K562 (cell line): ENCODE results near the gene LAGE3. TPM values are rescaled to one million over a fixed set of nuclear protein-coding genes. Genes with fewer than 3 reads are reported as not detected.

Experiments
- ATAC-seq: fragments of 200-7000 bp; cut with Tn5 transposase; 3 replicates; pipeline ENCODE4 v1.9.1; 2020; ENCODE audit warnings: moderate library complexity
- BruUV-seq: library from RNA; stranded (reverse); fragments of 400-500 nt; replicated peaks from 2 replicates; lab custom pipeline; 2021; lab: Mats Ljungman, UMichigan
- CTCF ChIA-PET: fragments of 300-600 bp; formaldehyde crosslinking; extraction: SDS; loops from one replicate; lab custom pipeline; 2021; ENCODE audit warnings: low intra/inter-chr PET ratio; lab: Yijun Ruan, JAX
- POLR2A ChIA-PET: fragments of 300-600, 350-650 bp; sonication (Branson Sonifier 250); formaldehyde crosslinking; extraction: SDS; loops from one replicate; lab custom pipeline; 2021; ENCODE audit warnings: antibody characterized with exemption, inconsistent platforms; lab: Yijun Ruan, JAX
- DNase-seq, 4 experiments: peaks; one replicate each; pipeline versions ENCODE4 v3.0.0 to v3.0.0-alpha.2; 2011 to 2018; ENCODE audit warnings: low spot score in 3 of 4, mixed read lengths in 3 of 4; ENCODE audit errors: extremely low read depth in 1 of 4
- FAIRE-seq: peaks from 2 replicates; lab custom pipeline; 2011; peaks lifted over from hg19 to GRCh38; lab: Jason Lieb, UNC
- H2AFZ ChIP-seq: 2 replicates; pipeline ENCODE4 v1.6.0; 2011; ENCODE audit warnings: low read depth, low read length, control low read depth, inconsistent platforms
- H3K27ac ChIP-seq: fragments of 200-600 bp; 3 replicates; pipeline ENCODE4 v1.8.0; 2011; ENCODE audit warnings: low read depth, mild to moderate bottlenecking, control low read depth, inconsistent platforms, low read length, moderate library complexity, mixed read lengths; ENCODE audit errors: extremely low read depth
- H3K27me3 ChIP-seq, 2 experiments: fragments of 300-600 bp in 1 of 2; 2 replicates in 1 of 2; 3 replicates in 1 of 2; pipeline versions ENCODE4 v1.6.0 to v1.8.0; 2011; ENCODE audit warnings: inconsistent platforms in 2 of 2, low read length in 2 of 2, mild to moderate bottlenecking in 1 of 2, mixed read lengths in 1 of 2, moderate library complexity in 1 of 2; ENCODE audit not compliant: control insufficient read depth in 2 of 2, insufficient read depth in 2 of 2
- H3K36me3 ChIP-seq: fragments of 300-600 bp; 3 replicates; pipeline ENCODE4 v1.8.0; 2011; ENCODE audit warnings: mild to moderate bottlenecking, low read length, inconsistent platforms; ENCODE audit not compliant: control insufficient read depth, insufficient read depth
- H3K4me1 ChIP-seq, 2 experiments: fragments of 200-600 bp in 1 of 2; replicated peaks in 1 of 2; 2 replicates in 1 of 2; 3 replicates in 1 of 2; pipeline versions ENCODE4 v1.5.1 to v1.8.0; 2011; ENCODE audit warnings: inconsistent platforms in 2 of 2, low read length in 2 of 2, mild to moderate bottlenecking in 1 of 2, mixed read lengths in 1 of 2, moderate library complexity in 1 of 2; ENCODE audit not compliant: control insufficient read depth in 2 of 2, insufficient read depth in 2 of 2
- H3K4me2 ChIP-seq: 2 replicates; pipeline ENCODE4 v1.6.1; 2011; ENCODE audit warnings: low read length, control low read depth, inconsistent platforms, mixed read lengths; ENCODE audit not compliant: insufficient read depth
- H3K4me3 ChIP-seq: fragments of 200-600 bp; sonication (generic), shearing (Covaris generic); 2 replicates; pipeline ENCODE4 v1.5.1; 2016; ENCODE audit warnings: control low read depth, inconsistent platforms
- H3K79me2 ChIP-seq: fragments of 200-600 bp; 3 replicates; pipeline ENCODE4 v1.8.0; 2011; ENCODE audit warnings: low read length, inconsistent platforms; ENCODE audit not compliant: control insufficient read depth, insufficient read depth
- H3K9ac ChIP-seq, 2 experiments: 2 replicates each; pipeline versions ENCODE4 v1.6.0 to v1.6.1; 2011; ENCODE audit warnings: low read depth in 2 of 2, low read length in 2 of 2, control low read depth in 1 of 2, inconsistent platforms in 1 of 2, mild to moderate bottlenecking in 1 of 2, mixed read lengths in 1 of 2; ENCODE audit not compliant: insufficient read depth in 1 of 2
- H3K9me1 ChIP-seq: one replicate; pipeline ENCODE4 v1.6.0; 2011; ENCODE audit warnings: inconsistent platforms, mild to moderate bottlenecking, low read length, moderate library complexity; ENCODE audit not compliant: control insufficient read depth, insufficient read depth
- H3K9me3 ChIP-seq: replicated peaks from 2 replicates; pipeline ENCODE4 v1.5.1; 2011; ENCODE audit warnings: low read depth, low read length, inconsistent platforms; ENCODE audit not compliant: control insufficient read depth, insufficient read depth
- H4K20me1 ChIP-seq: replicated peaks from 2 replicates; pipeline ENCODE4 v1.6.1; 2011; ENCODE audit warnings: low read length, inconsistent platforms, mixed read lengths; ENCODE audit not compliant: control insufficient read depth, insufficient read depth
- ATF1 ChIP-seq, 2 experiments: fragments of 450-650 bp in 1 of 2; IDR thresholded peaks; 2 replicates each; pipeline ENCODE4 v1.6.1; 2016; ENCODE audit warnings: missing compliant biosample characterization in 1 of 2, missing genetic modification characterization in 1 of 2
- CHD7 ChIP-seq: fragments of 200-600 bp; sonication (generic); IDR thresholded peaks from one replicate; pipeline ENCODE4 v1.6.1; 2012; ENCODE audit warnings: mild to moderate bottlenecking, low read depth, low read length, inconsistent platforms
- DNMT1 ChIP-seq: fragments of 450-650 bp; IDR thresholded peaks from 2 replicates; pipeline ENCODE4 v1.6.1; 2016; ENCODE audit warnings: antibody characterized with exemption, mild to moderate bottlenecking
- E2F3 ChIP-seq: fragments of 250-450 bp; sonication (Bioruptor Pico); IDR thresholded peaks from 2 replicates; pipeline ENCODE4 v1.4.0; 2020; ENCODE audit warnings: mild to moderate bottlenecking
- ELK3 ChIP-seq: fragments of 450-650 bp; formaldehyde crosslinking; IDR thresholded peaks from 2 replicates; pipeline ENCODE4 v1.4.0; 2020; ENCODE audit warnings: mild to moderate bottlenecking
- MTF1 ChIP-seq: fragments of 250-450 bp; sonication (Bioruptor Pico); IDR thresholded peaks from 2 replicates; pipeline ENCODE4 v1.9.0; 2021; ENCODE audit warnings: moderate library complexity, mild to moderate bottlenecking, inconsistent platforms, borderline replicate concordance
- NCOA6 ChIP-seq: fragments of 450-650 bp; IDR thresholded peaks from 2 replicates; pipeline ENCODE4 v1.6.1; 2017; ENCODE audit warnings: mild to moderate bottlenecking
- NR1H2 ChIP-seq: sonication (generic); formaldehyde crosslinking; IDR thresholded peaks from 2 replicates; pipeline ENCODE4 v1.4.0; 2020; ENCODE audit warnings: mild to moderate bottlenecking, missing genetic modification reagents
- ZNF224 ChIP-seq: sonication (generic); formaldehyde crosslinking; IDR thresholded peaks from 2 replicates; pipeline ENCODE4 v1.8.0; 2022; ENCODE audit warnings: mild to moderate bottlenecking, missing genetic modification reagents
- WGBS: fragments of 100-300 bp; shearing (Covaris generic); methylation state at CpG from one replicate; pipeline ENCODE4 v1.1.6; 2016; ENCODE audit warnings: low coverage, mixed read lengths; ENCODE audit not compliant: insufficient coverage; ENCODE audit errors: missing lambda C conversion rate; 5-methylcytosine and 5-hydroxymethylcytosine counted together
- in situ Hi-C: fragments of 300-500 bp; cut with MboI; formaldehyde crosslinking; loops from 4 replicates; pipeline ENCODE4 v1.15.0; 2018; ENCODE audit warnings: inconsistent platforms, mixed read lengths
- intact Hi-C: fragments of 100-400 bp; cut with micrococcal nuclease; formaldehyde crosslinking; loops from 2 replicates; pipeline ENCODE4 v1.14.2; 2022
- polyA plus RNA-seq, 8 experiments: library from polyadenylated mRNA; depleted of rRNA in 4 of 8; stranded (reverse) in 5 of 8; unstranded in 3 of 8; fragments of >200 nt; fragmentation: Nextera tagmentation in 2 of 8; fragmentation: Illumina TruSeq in 1 of 8; extraction: Ambion mirVana in 2 of 8; extraction: Trizol in 1 of 8; gene quantifications; 2 replicates each; pipeline versions ENCODE4 v1.2.1 to v1.2.3, GENCODE V29; 2011 to 2014; ENCODE audit warnings: inconsistent platforms in 1 of 8, missing spikeins in 1 of 8
- total RNA-seq, 7 experiments: library from RNA; depleted of rRNA in 6 of 7; stranded (reverse); fragments of >200 nt in 6 of 7; fragmentation: Illumina TruSeq in 2 of 7; extraction: Trizol in 2 of 7; gene quantifications; 2 replicates each; pipeline versions ENCODE4 v1.2.1 to v1.2.3, GENCODE V29; 2011 to 2021; ENCODE audit warnings: low replicate concordance in 1 of 7

Gene LAGE3
- total and polyA plus RNA-seq, 9 of the 15 experiments (the other 6 are each of a cell fraction or from before 2014, with no cell fraction given), result 28.2 to 125 (median 35.8) TPM

GRCh38 chrX:154525606-154526490 is 46.8 kb upstream of the LAGE3 start:
- POLR2A ChIA-PET, result interaction anchor here (1.0 kb wide), 1 partner anchor 155 kb away, joined by 3 read pairs; no protein-coding TSS in a partner anchor
- no peak overlapping the region for H3K4me2 ChIP-seq
- TF ChIP-seq DNMT1, result no peak
- TF ChIP-seq NCOA6, result no peak
- TF ChIP-seq ATF1 (CRISPR knock-in tag; IDR thresholded peaks at IDR 0.05), result no peak
- TF ChIP-seq ATF1 (tag; IDR thresholded peaks at IDR 0.05), result no peak
- TF ChIP-seq E2F3 (CRISPR knock-in tag), result no peak
- TF ChIP-seq CHD7, result no peak
- TF ChIP-seq ELK3, result no peak
- TF ChIP-seq ZNF224 (CRISPR knock-in tag), result no peak
- TF ChIP-seq NR1H2 (CRISPR knock-in tag), result no peak
- no peak for TF ChIP-seq MTF1 (CRISPR knock-in tag)

More at GRCh38 chrX:154525606-154526490, 46.8 kb upstream of the LAGE3 start:
- H3K9ac ChIP-seq, result no peak overlapping the region
- ATAC-seq, result no peak
- H4K20me1 ChIP-seq, result no peaks in the 10 kb centered on the region
- H3K79me2 ChIP-seq, result no peaks in the 10 kb centered on the region
- peaks cover 8 to 16% of the 10 kb centered on the region in 2 experiments; a peak in 3 of 5 replicates for H3K4me1 ChIP-seq
- no peaks in the 10 kb centered on the region for H3K27me3 ChIP-seq
- CTCF ChIA-PET, result no interaction called here
- no peak overlapping the region for H3K4me3 ChIP-seq
- H2AFZ ChIP-seq, result no peak overlapping the region
- no peaks in the 10 kb centered on the region for H3K9me3 ChIP-seq
- intact Hi-C loops (loop anchor here (5.0 kb wide), 2 partner anchors 34 to 99 kb away; partner anchors contain the start of genes ATP6AP1 and SLC10A3), in situ Hi-C loops (loop anchor here (25.0 kb wide), 1 partner anchor 364 kb away; no protein-coding TSS in a partner anchor)
- H3K27ac ChIP-seq, result no peak overlapping the region
- no peak for FAIRE-seq
- 80% methylated on average over 13 of the region's 14 CpGs for WGBS
- H3K9me1 ChIP-seq, result no peaks in the 10 kb centered on the region
- no TSS peak for BruUV-seq
- no peak for DNase-seq
- peaks cover 8% of the 10 kb centered on the region; the same call in 2 of the 3 replicates for H3K36me3 ChIP-seq
